LNCAP (cell line): Measurements from ENCODE around the gene FAM107B.

Source experiments
- CTCF ChIP-seq: fragments of 450-650 bp; IDR thresholded peaks from 2 replicates; pipeline ENCODE4 v1.5.1; 2017; ENCODE audit warnings: mild to moderate bottlenecking

FAM107B gene

GRCh38 chr10:14686356-14686755, 88.3 kb downstream of the FAM107B start:
- TF ChIP-seq CTCF, result no peak

GRCh38 chr10:14684354-14684753, 90.3 kb downstream of the FAM107B start:
- TF ChIP-seq CTCF, result no peak

GRCh38 chr10:14683256-14683655, 91.4 kb downstream of the FAM107B start:
- TF ChIP-seq CTCF, result no peak

- no peak for TF ChIP-seq CTCF
Measured at GRCh38 chr10:14681802-14682201, 92.9 kb downstream of the FAM107B start.

- TF ChIP-seq CTCF, result no peak
Measured at GRCh38 chr10:14681305-14681704, 93.4 kb downstream of the FAM107B start.

GRCh38 chr10:14678637-14679036, 96.1 kb downstream of the FAM107B start:
- TF ChIP-seq CTCF, result no peak

GRCh38 chr10:14676732-14677131, 98.0 kb downstream of the FAM107B start:
- TF ChIP-seq CTCF, result no peak

- no peak for TF ChIP-seq CTCF
Measured at GRCh38 chr10:14674376-14675050, 100.2 kb downstream of the FAM107B start.
